ENCODE results near the gene PLA2G7. TPM values are rescaled to one million over a fixed set of nuclear protein-coding genes. Genes with fewer than 3 reads are reported as not detected.

Gene PLA2G7
- total and polyA plus RNA-seq, 2 of the 8 experiments (the other 6 are each of a cell fraction or from before 2014, with no cell fraction given), result 1.5 to 2.2 TPM

DNA sequence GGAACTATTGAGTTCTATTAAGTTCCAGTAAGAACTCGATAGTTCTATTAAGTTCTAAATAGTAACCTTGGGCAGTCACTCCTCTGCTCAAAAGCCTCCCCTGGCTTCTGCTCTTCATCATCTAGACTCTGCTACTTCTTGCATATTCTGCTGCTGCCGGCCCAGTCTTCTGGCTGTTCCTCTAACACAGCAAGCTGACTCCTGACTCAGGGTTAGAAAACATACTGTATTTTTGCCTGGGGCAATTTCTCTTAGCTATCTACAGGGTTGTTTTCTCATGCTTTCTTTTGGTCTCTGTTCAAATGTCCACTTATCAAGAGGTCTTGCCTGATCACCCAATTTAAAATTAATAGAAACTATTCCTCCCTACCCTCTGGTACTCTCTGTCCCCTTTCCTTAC is 67.8 kb downstream of the PLA2G7 start:
- no peak overlapping the region for H2AFZ ChIP-seq (ENCODE audit: low read length)
- TF ChIP-seq CHD2 (IDR thresholded peaks at IDR 0.05; ENCODE audit: low read length) (no peak), RXRA (IDR thresholded peaks at IDR 0.05; ENCODE audit: insufficient read depth, low read depth, low read length) (no peak), ASH2L (IDR thresholded peaks at IDR 0.05; ENCODE audit: low read length) (no peak), MAX (IDR thresholded peaks at IDR 0.05) (no peak), GTF2F1 (IDR thresholded peaks at IDR 0.05; ENCODE audit: borderline replicate concordance, low read depth, low read length) (no peak), FOSL1 (IDR thresholded peaks at IDR 0.05; ENCODE audit: insufficient read depth, low read depth, low read length) (no peak), NANOG (IDR thresholded peaks at IDR 0.05; ENCODE audit: insufficient read depth, low read depth, low read length, poor library complexity, severe bottlenecking) (no peak), MAFK (IDR thresholded peaks at IDR 0.05; ENCODE audit: low read depth, low read length) (no peak), SP1 (IDR thresholded peaks at IDR 0.05; ENCODE audit: low read depth, low read length) (no peak), POLR2AphosphoS5 (IDR thresholded peaks at IDR 0.05; ENCODE audit: low read depth, low read length) (no peak), ZNF274 (IDR thresholded peaks at IDR 0.05; ENCODE audit: borderline replicate concordance, extremely low read depth, low read length) (no peak), CREB1 (IDR thresholded peaks at IDR 0.05) (no peak), BRCA1 (IDR thresholded peaks at IDR 0.05; ENCODE audit: low read depth, low read length) (no peak)
- no peak overlapping the region for H3K4me3 ChIP-seq (ENCODE audit: extremely low read depth in 1 of 4, insufficient read depth in 2 of 4, low read depth in 3 of 4, low read length in 4 of 4)
- H4K8ac ChIP-seq (ENCODE audit: extremely low read depth, insufficient read depth, low read length), result no peak overlapping the region
- H3K4me1 ChIP-seq (replicated peaks in 1 of 4; ENCODE audit: control insufficient read depth in 3 of 4, insufficient read depth in 4 of 4, low read length in 3 of 4), result no peaks in the 10 kb centered on the region
- H3K27me3 ChIP-seq (replicated peaks in 1 of 4; ENCODE audit: control insufficient read depth in 3 of 4, extremely low read depth in 1 of 4, insufficient read depth in 3 of 4, low read length in 3 of 4), result no peaks in the 10 kb centered on the region
- H4K91ac ChIP-seq (replicated peaks; ENCODE audit: insufficient read length, low read length), result no peak overlapping the region
- H3K9me3 ChIP-seq (ENCODE audit: insufficient read depth in 2 of 2, low read depth in 1 of 2, low read length in 1 of 2), result no peaks in the 10 kb centered on the region
- no peak overlapping the region for H3K9ac ChIP-seq (replicated peaks in 1 of 4; ENCODE audit: extremely low read depth in 1 of 4, low read depth in 3 of 4, low read length in 3 of 4)
- no peak overlapping the region for H2BK15ac ChIP-seq (ENCODE audit: low read length)
- no peak overlapping the region for H2BK5ac ChIP-seq (ENCODE audit: low read depth, low read length)
- no peak overlapping the region for H3K14ac ChIP-seq (ENCODE audit: insufficient read length)
- no peaks in the 10 kb centered on the region for H3K23me2 ChIP-seq (ENCODE audit: low read depth, low read length)
- DNase-seq (ENCODE audit: low read depth in 1 of 2, low spot score in 2 of 2) (no peak), FAIRE-seq (no peak)
- H3K27ac ChIP-seq (ENCODE audit: low read depth, low read length), result no peak overlapping the region
- H3K56ac ChIP-seq (replicated peaks; ENCODE audit: insufficient read length, low read depth, low read length), result no peak overlapping the region
- ChIA-PET POLR2A (ENCODE audit: partially characterized antibody) (no interaction called here), CTCF (ENCODE audit: partially characterized antibody) (interaction anchor here (1.5 to 2.8 kb wide), 2 partner anchors 10 to 12 kb away, joined by 6 to 11 read pairs; no protein-coding TSS in a partner anchor)
- H2AK5ac ChIP-seq (ENCODE audit: low read depth, low read length), result no peak overlapping the region
- WGBS, 2 experiments (ENCODE audit: extremely low coverage in 1 of 2, insufficient coverage in 1 of 2, insufficient read length in 1 of 2, insufficient replicate concordance in 2 of 2, low coverage in 1 of 2, low lambda C conversion rate in 2 of 2, missing lambda C conversion rate in 1 of 2), result 96% methylated on average over 2 of the region's 2 CpGs; no CpG with 5 or more reads in 1 of the 2 experiments
- no peaks in the 10 kb centered on the region for H4K20me1 ChIP-seq (replicated peaks in 1 of 2; ENCODE audit: control insufficient read depth in 1 of 2, insufficient read depth in 2 of 2, low read length in 2 of 2)
- no peak overlapping the region for H3K23ac ChIP-seq (ENCODE audit: insufficient read length)
- no peaks in the 10 kb centered on the region for H3K79me1 ChIP-seq (ENCODE audit: low read depth, low read length)
- no peak overlapping the region for H2BK12ac ChIP-seq (ENCODE audit: low read depth, low read length)
- H3K4me2 ChIP-seq (ENCODE audit: insufficient read depth in 1 of 2, low read depth in 2 of 2, low read length in 2 of 2), result no peak overlapping the region
- no peak overlapping the region for H4K5ac ChIP-seq (ENCODE audit: insufficient read length, low read depth, low read length)
- H3K79me2 ChIP-seq (ENCODE audit: control insufficient read depth in 1 of 2, insufficient read depth in 2 of 2, low read length in 2 of 2), result no peaks in the 10 kb centered on the region
- no peak overlapping the region for H2BK120ac ChIP-seq (replicated peaks; ENCODE audit: low read depth, low read length)
- H3K36me3 ChIP-seq (ENCODE audit: control insufficient read depth in 2 of 4, insufficient read depth in 4 of 4, low read length in 3 of 4), result no peaks in the 10 kb centered on the region
- H3K18ac ChIP-seq (ENCODE audit: extremely low read depth, low read length), result no peak overlapping the region
- no peak overlapping the region for H2BK20ac ChIP-seq (ENCODE audit: low read length)
- H3K4ac ChIP-seq (replicated peaks; ENCODE audit: insufficient read length, low read depth, low read length), result no peak overlapping the region

All from H1 (cell line).